Measurements from ENCODE around the gene ASB14.

ASB14 gene

DNA sequence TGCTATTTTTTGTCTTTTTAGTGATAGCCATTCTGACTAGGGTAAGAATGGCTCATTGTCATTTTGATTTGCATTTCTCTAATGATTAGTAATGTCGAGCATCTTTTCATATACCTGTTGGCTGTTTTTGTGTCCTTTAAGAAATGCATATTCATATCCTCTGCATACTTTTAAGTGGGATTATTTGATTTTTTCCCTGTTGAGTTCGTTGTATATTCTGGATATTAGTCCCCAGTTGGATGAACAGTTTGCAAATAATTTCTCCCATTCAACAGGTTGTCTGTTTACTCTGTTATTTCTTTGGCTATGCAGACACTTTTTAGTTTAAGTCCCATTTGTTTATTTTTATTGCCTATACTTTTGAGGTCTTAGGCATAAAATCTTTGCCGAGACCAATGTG, 30.6 kb downstream of the ASB14 start:
- in situ Hi-C loops (cut with MboI; ENCODE audit: low sequenced_read_pairs) = no loop called here

DNA sequence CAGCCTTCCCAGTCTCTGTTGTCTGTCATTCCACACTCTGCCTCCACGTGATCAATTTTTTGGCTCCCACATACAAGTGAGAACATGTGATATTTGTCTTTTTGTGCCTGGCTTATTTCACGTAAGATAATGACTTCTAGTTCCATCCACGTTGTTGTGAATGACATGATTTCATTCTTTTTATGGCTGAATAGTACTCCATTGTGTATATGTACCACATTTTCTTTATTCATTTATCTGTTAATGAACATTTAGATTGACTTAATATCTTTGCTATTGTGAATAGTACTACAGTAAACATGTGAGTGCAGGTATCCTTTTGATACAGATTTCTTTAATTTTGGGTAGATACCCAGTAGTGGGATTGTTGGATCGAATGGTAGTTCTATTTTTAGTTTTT, 31.4 kb downstream of the ASB14 start:
- in situ Hi-C loops (cut with MboI; ENCODE audit: low sequenced_read_pairs) = no loop called here

DNA sequence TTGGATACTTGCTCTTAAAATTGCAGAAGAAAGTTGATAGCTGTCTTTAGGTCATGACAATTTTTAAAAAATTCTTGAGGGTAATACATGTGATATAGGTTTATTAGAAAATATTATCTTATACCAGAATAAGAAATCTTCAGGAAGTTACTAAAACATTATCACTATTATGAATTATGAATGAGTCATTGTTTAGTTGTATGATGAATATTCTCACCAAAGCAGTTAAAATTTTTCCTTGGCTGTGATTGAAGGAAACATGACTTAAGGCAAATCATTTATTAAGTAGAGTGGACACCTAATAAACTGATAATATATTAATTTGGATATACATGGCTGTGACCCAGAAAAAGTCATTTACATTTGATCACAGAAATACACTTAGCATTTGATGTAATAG, 34.8 kb downstream of the ASB14 start:
- in situ Hi-C loops (cut with MboI; ENCODE audit: low sequenced_read_pairs) = no loop called here

DNA sequence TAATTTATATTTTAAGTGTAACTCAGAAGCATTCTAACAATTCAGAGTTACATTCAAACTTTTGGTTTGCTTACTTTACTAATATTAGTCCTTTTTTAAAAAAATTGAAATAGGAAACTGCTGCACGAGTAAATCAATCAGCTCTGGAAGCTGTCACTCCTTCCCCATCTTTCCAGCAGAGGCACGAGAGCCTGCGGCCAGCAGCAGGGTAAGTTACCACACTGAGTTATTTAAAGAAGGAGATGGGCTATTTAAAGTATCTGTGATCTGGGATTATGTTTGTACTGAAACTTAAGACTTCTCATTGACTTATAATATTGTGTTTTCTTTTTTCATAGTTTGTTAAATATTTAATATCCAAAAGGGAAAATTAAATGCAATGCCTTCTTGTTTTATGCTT, 35.6 kb downstream of the ASB14 start:
- in situ Hi-C loops (cut with MboI; ENCODE audit: low sequenced_read_pairs) = no loop called here

DNA sequence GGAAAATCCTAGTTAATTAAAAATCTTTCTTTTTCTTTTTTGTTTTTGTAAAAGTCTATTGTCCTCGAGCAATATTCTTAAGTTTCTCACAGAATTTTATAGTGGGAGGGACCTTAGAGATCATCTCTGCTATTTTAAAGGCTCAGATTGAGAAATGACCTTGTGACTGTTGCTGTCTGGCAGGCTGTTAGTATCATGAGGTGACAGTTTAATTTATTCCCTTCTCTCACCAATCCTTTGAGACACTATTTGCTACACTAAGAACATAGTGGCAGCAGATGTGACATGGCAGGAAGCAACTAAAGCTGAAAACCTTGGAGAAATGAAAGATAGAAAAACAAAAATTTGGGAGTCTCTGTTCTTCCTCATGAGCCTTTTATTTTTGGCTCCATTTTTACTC, 40.1 kb downstream of the ASB14 start:
- in situ Hi-C loops (cut with MboI; ENCODE audit: low sequenced_read_pairs) = no loop called here

DNA sequence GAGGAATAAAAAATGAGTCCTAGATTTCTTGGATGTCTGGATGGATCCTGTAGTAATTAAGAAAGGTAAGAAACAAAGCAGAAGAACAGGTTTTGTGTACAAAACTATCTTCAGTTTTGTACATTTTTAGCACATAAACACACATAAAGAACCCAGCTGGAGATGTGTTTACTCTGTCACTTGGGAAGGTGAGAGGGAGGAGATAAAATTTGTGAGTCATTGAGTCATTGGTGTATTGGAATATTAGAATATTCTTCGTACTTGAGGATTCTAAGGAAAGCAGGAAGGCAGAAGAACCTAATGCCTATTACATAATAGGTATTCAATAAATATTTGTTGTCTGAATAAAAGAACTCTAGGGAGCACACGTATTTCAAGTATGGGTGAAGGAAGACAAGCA, 47.5 kb downstream of the ASB14 start:
- in situ Hi-C loops (cut with MboI; ENCODE audit: low sequenced_read_pairs) = no loop called here

DNA sequence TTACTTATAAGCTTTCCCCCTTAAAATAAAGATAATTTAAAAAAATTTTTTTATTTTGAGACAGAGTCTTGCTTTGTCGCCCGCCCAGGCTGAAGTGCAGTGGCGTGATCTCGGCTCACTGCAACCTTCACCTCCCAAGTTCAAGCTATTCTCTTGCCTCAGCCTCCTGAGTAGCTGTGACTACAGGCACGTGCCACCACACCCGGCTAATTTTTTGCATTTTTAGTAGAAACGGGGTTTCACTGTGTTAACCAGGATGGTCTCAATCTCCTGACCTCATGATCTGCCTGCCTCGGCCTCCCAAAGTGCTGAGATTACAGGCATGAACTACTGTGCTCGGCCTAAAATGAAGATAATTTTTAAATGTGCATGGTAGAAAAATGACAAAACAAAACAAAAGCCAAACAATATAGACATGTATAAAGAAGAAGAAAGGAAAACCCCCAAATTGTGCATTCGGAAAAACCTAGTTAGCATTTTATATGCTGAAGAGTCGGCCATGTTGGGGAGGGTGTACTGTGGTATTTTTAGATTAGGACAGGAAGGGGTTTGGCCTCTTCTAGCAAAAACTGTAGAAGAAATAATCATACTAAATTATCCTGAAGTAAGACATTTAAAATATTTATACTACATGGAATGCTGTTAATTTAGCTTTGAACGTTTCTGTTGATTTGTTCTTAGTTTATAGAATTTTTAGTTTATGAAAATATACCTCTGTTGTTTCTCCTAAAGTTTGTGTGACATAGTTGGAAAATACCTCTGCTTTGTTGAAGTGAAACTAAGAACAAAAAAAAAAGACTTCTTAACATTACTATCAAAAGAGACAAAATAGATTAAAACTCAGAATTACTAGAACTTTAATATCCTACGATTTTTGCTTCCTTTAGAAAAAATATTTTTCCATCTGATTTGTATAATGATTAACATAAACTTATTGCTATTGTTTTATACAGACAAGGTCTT, 57.6 kb downstream of the ASB14 start:
- in situ Hi-C loops (cut with MboI; ENCODE audit: low sequenced_read_pairs) = no loop called here

DNA sequence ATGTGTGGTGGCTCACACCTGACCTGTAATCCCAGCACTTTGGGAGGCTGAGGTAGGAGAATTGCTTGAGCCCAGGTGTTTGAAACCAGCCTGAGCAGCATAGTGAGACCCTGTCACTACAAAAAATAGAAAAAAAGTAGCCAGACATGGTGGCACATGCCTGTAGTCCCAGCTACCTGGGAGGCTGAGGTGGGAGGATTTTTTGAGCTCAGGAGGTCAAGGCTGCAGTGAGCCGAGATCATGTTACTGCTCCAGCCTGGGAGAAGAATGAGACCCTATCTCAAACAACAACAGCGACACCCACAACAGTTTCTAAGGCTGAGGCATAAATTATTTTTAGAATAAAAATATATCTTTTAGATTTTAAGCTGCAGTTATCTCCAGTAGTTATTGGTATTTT, 58.7 kb downstream of the ASB14 start:
- in situ Hi-C loops (cut with MboI; ENCODE audit: low sequenced_read_pairs) = no loop called here

DNA sequence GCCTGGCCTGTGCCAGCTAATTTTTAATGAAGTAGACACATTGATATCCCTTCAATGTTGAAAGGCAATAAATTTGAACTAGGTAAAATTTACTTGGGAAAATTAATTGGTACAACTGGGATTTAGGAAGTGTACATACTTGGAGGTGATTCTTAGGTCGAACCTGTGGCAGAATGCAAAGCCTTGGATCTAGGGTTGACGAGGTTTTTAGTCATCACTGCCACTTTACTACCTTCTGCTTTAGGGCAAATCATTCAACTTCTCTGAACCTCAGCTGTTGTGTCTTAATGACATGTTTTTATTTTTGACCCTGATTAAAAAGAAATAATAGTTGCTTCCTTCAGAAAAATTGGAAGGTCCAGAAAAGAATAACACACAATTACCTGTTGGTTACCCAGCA, 62.5 kb downstream of the ASB14 start:
- in situ Hi-C loops (cut with MboI; ENCODE audit: low sequenced_read_pairs) = no loop called here

DNA sequence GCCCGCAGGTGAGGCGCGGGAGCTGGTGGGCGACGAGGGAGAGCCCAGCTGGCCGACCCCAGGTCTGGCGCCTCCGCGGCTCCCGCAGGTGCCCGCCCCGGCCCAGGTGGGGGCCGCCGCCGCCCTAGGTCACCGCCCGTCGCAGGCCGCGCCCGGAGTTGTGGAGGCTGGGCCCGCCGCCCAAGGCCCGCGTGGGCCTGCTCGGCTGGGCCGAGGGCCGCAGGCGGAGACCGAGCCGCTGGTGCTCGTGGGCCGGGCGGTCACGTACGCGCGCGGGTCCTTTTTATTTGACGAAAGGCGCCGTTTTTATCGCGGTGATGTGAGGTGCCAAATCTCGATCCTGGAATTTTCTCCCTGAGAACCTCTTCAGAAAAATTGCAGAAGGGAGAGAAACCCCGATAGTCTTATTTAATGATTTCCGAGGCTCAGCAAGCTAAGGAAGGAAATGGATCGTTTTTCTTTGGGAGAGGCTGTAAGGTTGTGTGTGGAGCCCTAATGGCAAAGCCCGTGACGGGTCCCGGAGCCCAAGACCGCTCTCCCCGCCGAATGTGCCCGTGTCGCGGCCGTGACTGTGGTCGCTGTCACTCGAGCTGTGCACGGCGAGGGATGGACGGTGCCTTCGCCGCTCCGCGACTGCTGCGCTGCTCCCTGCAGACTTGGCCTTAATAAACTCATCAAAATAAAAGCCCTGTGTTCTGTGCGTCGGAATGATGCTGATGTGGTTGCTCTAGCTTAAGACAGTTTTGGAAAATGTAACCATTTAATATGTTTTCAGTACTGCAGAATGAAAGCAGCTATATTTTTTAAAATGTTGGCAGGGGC, 64.3 kb downstream of the ASB14 start:
- in situ Hi-C loops (cut with MboI; ENCODE audit: low sequenced_read_pairs) = no loop called here

DNA sequence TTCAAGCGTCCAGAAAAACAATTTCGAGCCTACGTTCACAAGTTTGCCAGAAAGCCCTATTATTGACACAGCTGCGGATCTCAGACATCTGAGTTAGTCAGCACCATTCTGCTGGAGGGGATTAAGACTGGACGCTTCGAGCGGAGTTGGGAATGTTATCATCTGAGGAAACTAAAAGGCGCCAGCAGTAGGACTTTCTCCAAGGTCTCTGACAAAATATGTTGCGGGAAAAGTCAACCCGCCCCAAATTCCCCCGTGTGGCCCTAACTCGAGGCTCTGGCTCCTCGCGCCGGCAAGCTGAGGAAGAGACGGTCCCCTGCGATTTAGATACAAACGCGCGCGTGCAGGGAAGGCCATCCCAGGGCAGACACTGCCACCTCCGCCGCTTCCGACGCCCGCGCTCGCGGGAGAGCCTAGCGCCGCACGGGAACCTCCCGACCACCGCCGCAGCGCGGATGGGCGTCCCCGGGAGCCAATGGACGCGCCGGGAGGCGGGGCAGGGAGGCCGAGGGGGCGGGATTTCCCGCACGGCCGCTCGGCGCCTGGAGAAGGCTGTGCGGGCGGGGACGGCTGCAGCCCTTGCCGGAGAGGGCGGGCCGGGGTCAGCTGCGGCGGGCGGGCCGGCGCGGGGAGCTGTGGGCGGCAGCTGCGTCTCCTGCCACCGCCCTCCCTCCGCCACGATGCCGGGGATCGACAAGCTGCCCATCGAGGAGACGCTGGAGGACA, 65.1 kb downstream of the ASB14 start, which contains the start of gene APPL1:
Gene APPL1, plus strand, starts transcription at position 526 of the 726 bp plus-strand sequence. Its CDS starts 155 bp downstream, at position 681.
- in situ Hi-C loops (cut with MboI; ENCODE audit: low sequenced_read_pairs) = no loop called here

DNA sequence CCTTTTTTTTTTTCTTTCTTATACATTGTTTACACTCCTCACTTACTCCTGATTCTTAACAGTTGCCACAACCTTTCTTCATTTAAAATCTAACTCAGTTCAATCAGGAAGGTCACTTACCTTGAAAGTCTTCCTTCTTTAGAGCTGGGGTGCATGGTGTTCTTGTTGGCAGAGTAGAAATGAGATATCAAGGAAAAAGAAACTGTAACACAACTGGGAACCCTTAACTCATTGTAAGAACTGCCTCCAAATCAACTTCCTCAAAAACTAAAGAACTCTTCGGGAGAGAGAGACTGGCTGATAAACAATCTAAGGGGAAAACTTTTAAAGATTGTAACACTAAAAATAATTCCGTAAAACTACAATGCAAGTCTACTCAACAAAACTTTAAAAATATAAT, 66.3 kb downstream of the ASB14 start:
- in situ Hi-C loops (cut with MboI; ENCODE audit: low sequenced_read_pairs) = no loop called here

DNA sequence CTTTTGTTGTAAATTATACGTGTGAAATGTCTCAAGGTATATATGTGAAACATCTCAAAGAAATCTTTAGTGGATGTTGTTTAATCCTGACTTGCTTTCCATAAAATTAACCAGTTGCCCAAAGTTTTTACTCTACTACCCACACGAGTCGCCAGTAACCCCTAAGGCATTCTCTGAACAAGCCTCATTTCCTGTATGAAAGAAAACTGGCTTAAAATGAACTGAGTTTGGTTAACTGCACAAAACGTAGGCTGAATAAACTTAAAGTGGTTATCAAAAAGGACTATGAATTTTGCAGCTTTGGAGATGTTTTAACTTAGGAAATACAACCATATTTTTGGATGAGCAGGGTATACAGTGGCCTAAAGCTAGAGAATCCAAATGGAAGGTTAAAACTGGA, 67.6 kb downstream of the ASB14 start:
- in situ Hi-C loops (cut with MboI; ENCODE audit: low sequenced_read_pairs) = no loop called here

DNA sequence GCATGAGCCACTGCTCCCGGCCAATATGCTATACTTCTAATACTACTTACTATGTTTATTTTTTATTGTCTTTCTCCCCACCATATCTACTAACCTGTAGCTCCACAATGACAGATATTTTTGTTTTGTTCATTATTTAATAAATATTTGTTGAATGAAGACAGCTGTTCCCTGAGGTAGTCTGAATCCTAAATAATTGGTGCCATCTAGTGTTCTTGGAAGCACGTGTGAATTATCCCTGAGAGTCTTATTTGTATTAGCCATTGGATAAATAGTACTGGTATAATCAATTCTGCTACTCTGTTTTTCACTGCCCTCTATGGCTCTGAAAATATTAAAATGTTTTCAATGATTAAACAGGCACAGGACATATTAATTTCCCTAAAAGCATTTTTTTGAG, 70.6 kb downstream of the ASB14 start:
- in situ Hi-C loops (cut with MboI; ENCODE audit: low sequenced_read_pairs) = no loop called here
